ENCODE data around the gene SPOCK1. TPM values are rescaled to one million over a fixed set of nuclear protein-coding genes. Genes with fewer than 3 reads are reported as not detected.

The SPOCK1 gene
- polyA plus RNA-seq, 3 donors, result 1.8 to 5.7 (median 2.1) TPM

GRCh38 chr5:137400571-137400970 lies 98.6 kb downstream of the SPOCK1 start:
- H3K27ac ChIP-seq (ENCODE audit: low read depth in 1 of 2, low read length in 2 of 2), result no peak overlapping the region
- no peaks in the 10 kb centered on the region for H3K9me3 ChIP-seq (replicated peaks in 1 of 2; ENCODE audit: control insufficient read depth in 1 of 2, insufficient read depth in 1 of 2, low read length in 2 of 2)
- H3K4me1 ChIP-seq (ENCODE audit: control insufficient read depth in 1 of 2, insufficient read depth in 2 of 2, low read length in 2 of 2), result no peaks in the 10 kb centered on the region
- H3K27me3 ChIP-seq (ENCODE audit: control insufficient read depth in 2 of 2, insufficient read depth in 2 of 2, low read length in 2 of 2), result no peaks in the 10 kb centered on the region
- no peaks in the 10 kb centered on the region for H3K36me3 Mint-ChIP-seq
- H2AFZ ChIP-seq (ENCODE audit: insufficient read depth, low read depth, low read length, poor library complexity, severe bottlenecking), result no peak overlapping the region
- H3K36me3 ChIP-seq (replicated peaks in 1 of 2; ENCODE audit: control insufficient read depth in 1 of 2, insufficient read depth in 2 of 2, low read length in 2 of 2), result no peaks in the 10 kb centered on the region
- H3K79me2 ChIP-seq (ENCODE audit: insufficient read depth, low read length), result no peaks in the 10 kb centered on the region
- H3K27ac Mint-ChIP-seq, result no peak overlapping the region
- no peak for TF ChIP-seq CTCF (IDR thresholded peaks at IDR 0.05)
- H3K4me3 ChIP-seq (replicated peaks in 1 of 3; ENCODE audit: low read depth in 2 of 3, low read length in 3 of 3), result no peak overlapping the region
- no peak overlapping the region for H3K9ac ChIP-seq (ENCODE audit: insufficient read depth, low read length, poor library complexity, severe bottlenecking)
- H3K9me3 Mint-ChIP-seq, result no peaks in the 10 kb centered on the region
- no peak for DNase-seq
- H4K20me1 ChIP-seq (ENCODE audit: insufficient read depth, low read length), result no peaks in the 10 kb centered on the region
- intact Hi-C loops (cut with micrococcal nuclease), result no loop called here
- WGBS (ENCODE audit: insufficient coverage), result 100% methylated on average over 2 of the region's 5 CpGs
- H3K4me2 ChIP-seq (replicated peaks; ENCODE audit: extremely low read depth, low read length, poor library complexity, severe bottlenecking), result no peak overlapping the region
- H3K27me3 Mint-ChIP-seq (ENCODE audit: low read depth in 3 of 3), result peaks cover 1 to 7% (median 6%) of the 10 kb centered on the region in 3 donors
- peaks cover 5% of the 10 kb centered on the region for H3K4me1 Mint-ChIP-seq
- H3K4me3 Mint-ChIP-seq, result no peak overlapping the region

GRCh38 chr5:137399911-137400310 lies 99.2 kb downstream of the SPOCK1 start:
- Histone ChIP-seq H4K20me1 (ENCODE audit: insufficient read depth, low read length) (no peaks in the 10 kb centered on the region), H3K27me3 (ENCODE audit: control insufficient read depth in 2 of 2, insufficient read depth in 2 of 2, low read length in 2 of 2) (no peaks in the 10 kb centered on the region), H3K27ac (ENCODE audit: low read depth in 1 of 2, low read length in 2 of 2) (no peak overlapping the region), H3K36me3 (replicated peaks in 1 of 2; ENCODE audit: control insufficient read depth in 1 of 2, insufficient read depth in 2 of 2, low read length in 2 of 2) (no peaks in the 10 kb centered on the region), H3K4me3 (replicated peaks in 1 of 3; ENCODE audit: low read depth in 2 of 3, low read length in 3 of 3) (no peak overlapping the region), H3K79me2 (ENCODE audit: insufficient read depth, low read length) (no peaks in the 10 kb centered on the region), H3K9me3 (replicated peaks in 1 of 2; ENCODE audit: control insufficient read depth in 1 of 2, insufficient read depth in 1 of 2, low read length in 2 of 2) (no peaks in the 10 kb centered on the region), H2AFZ (ENCODE audit: insufficient read depth, low read depth, low read length, poor library complexity, severe bottlenecking) (no peak overlapping the region), H3K9ac (ENCODE audit: insufficient read depth, low read length, poor library complexity, severe bottlenecking) (no peak overlapping the region), H3K4me1 (ENCODE audit: control insufficient read depth in 1 of 2, insufficient read depth in 2 of 2, low read length in 2 of 2) (no peaks in the 10 kb centered on the region), H3K4me2 (replicated peaks; ENCODE audit: extremely low read depth, low read length, poor library complexity, severe bottlenecking) (no peak overlapping the region)
- Mint-ChIP-seq H3K36me3 (no peaks in the 10 kb centered on the region), H3K27ac (no peak overlapping the region), H3K4me1 (peaks cover 5% of the 10 kb centered on the region), H3K9me3 (no peaks in the 10 kb centered on the region), H3K27me3 (ENCODE audit: low read depth in 3 of 3) (peaks cover 4 to 7% (median 6%) of the 10 kb centered on the region in 3 donors), H3K4me3 (no peak overlapping the region)
- TF ChIP-seq CTCF (IDR thresholded peaks at IDR 0.05), result no peak
- 100% methylated on average over 3 of the region's 3 CpGs for WGBS (ENCODE audit: insufficient coverage)
- no peak for DNase-seq
- intact Hi-C loops (cut with micrococcal nuclease), result no loop called here
